H9 (cell line): ENCODE measurements around the gene COL4A2. TPM values are rescaled to one million over a fixed set of nuclear protein-coding genes. Genes with fewer than 3 reads are reported as not detected.

ENCODE experiments used
- DNase-seq: peaks from one replicate; pipeline ENCODE4 v3.0.0-alpha.2; 2017
- H2AFZ ChIP-seq: one replicate; pipeline ENCODE4 v1.6.1; 2013; ENCODE audit warnings: mild to moderate bottlenecking, low read length, control low read depth, moderate library complexity
- H2AK5ac ChIP-seq: 2 replicates; pipeline ENCODE4 v1.6.1; 2013; ENCODE audit warnings: low read length, control low read depth, mixed read lengths; ENCODE audit not compliant: insufficient read length
- H2BK120ac ChIP-seq: one replicate; pipeline ENCODE4 v1.6.1; 2013; ENCODE audit warnings: low read depth, mild to moderate bottlenecking, low read length, control low read depth, inconsistent platforms; ENCODE audit not compliant: poor library complexity, severe bottlenecking
- H2BK12ac ChIP-seq: 2 replicates; pipeline ENCODE4 v1.6.1; 2013; ENCODE audit warnings: low read length, control low read depth, mixed read lengths, low read depth; ENCODE audit not compliant: insufficient read length
- H2BK15ac ChIP-seq: 2 replicates; pipeline ENCODE4 v1.6.1; 2013; ENCODE audit warnings: low read depth, low read length, control low read depth
- H2BK20ac ChIP-seq: one replicate; pipeline ENCODE4 v1.6.1; 2013; ENCODE audit warnings: low read depth, mild to moderate bottlenecking, low read length, control low read depth, inconsistent platforms; ENCODE audit not compliant: poor library complexity, severe bottlenecking
- H2BK5ac ChIP-seq: 2 replicates; pipeline ENCODE4 v1.6.1; 2013; ENCODE audit warnings: low read length, control low read depth, mixed read lengths; ENCODE audit not compliant: insufficient read length
- H3K14ac ChIP-seq: 2 replicates; pipeline ENCODE4 v1.6.1; 2013; ENCODE audit warnings: low read length, control low read depth; ENCODE audit not compliant: insufficient read depth
- H3K18ac ChIP-seq: 2 replicates; pipeline ENCODE4 v1.6.1; 2013; ENCODE audit warnings: low read depth, mild to moderate bottlenecking, mixed read lengths, low read length, control low read depth; ENCODE audit not compliant: insufficient read length
- H3K23ac ChIP-seq: 2 replicates; pipeline ENCODE4 v1.6.1; 2013; ENCODE audit warnings: low read length, control low read depth, mixed read lengths, low read depth; ENCODE audit not compliant: insufficient read length
- H3K23me2 ChIP-seq: 2 replicates; pipeline ENCODE4 v1.6.1; 2013; ENCODE audit warnings: low read depth, mild to moderate bottlenecking, mixed read lengths, low read length, control low read depth; ENCODE audit not compliant: insufficient read length, poor library complexity, severe bottlenecking
- H3K27ac ChIP-seq: 2 replicates; pipeline ENCODE4 v1.5.1; 2013; ENCODE audit warnings: low read length, control low read depth, mixed read lengths, low read depth; ENCODE audit not compliant: insufficient read length
- H3K27me3 ChIP-seq: 2 replicates; pipeline ENCODE4 v1.6.1; 2013; ENCODE audit warnings: low read length, control low read depth, inconsistent platforms; ENCODE audit not compliant: insufficient read depth
- H3K4ac ChIP-seq: 2 replicates; pipeline ENCODE4 v1.6.1; 2013; ENCODE audit warnings: low read depth, mild to moderate bottlenecking, control low read depth, inconsistent platforms, low read length, moderate library complexity
- H3K4me1 ChIP-seq: 2 replicates; pipeline ENCODE4 v1.6.1; 2013; ENCODE audit warnings: low read length, control low read depth, inconsistent platforms; ENCODE audit not compliant: insufficient read depth
- H3K4me2 ChIP-seq: 2 replicates; pipeline ENCODE4 v1.6.1; 2013; ENCODE audit warnings: low read length, control low read depth, mixed read lengths; ENCODE audit not compliant: insufficient read length, insufficient read depth
- H3K56ac ChIP-seq: 2 replicates; pipeline ENCODE4 v1.6.1; 2013; ENCODE audit warnings: low read depth, mild to moderate bottlenecking, mixed read lengths, low read length, control low read depth; ENCODE audit not compliant: insufficient read length
- H3K79me1 ChIP-seq: 2 replicates; pipeline ENCODE4 v1.6.1; 2013; ENCODE audit warnings: low read depth, mild to moderate bottlenecking, moderate library complexity, low read length, control low read depth, inconsistent platforms; ENCODE audit not compliant: insufficient read depth, poor library complexity, severe bottlenecking
- H3K79me2 ChIP-seq: 2 replicates; pipeline ENCODE4 v1.6.1; 2013; ENCODE audit warnings: low read length, control low read depth, inconsistent platforms; ENCODE audit not compliant: insufficient read depth
- H3K9ac ChIP-seq: 2 replicates; pipeline ENCODE4 v1.6.1; 2013; ENCODE audit warnings: low read length, control low read depth, mixed read lengths; ENCODE audit not compliant: insufficient read length; ENCODE audit errors: extremely low read depth
- H3K9me3 ChIP-seq: one replicate; pipeline ENCODE4 v1.6.1; 2013; ENCODE audit warnings: low read depth, low read length, inconsistent platforms; ENCODE audit not compliant: control insufficient read depth
- H3T11ph ChIP-seq: one replicate; pipeline ENCODE4 v1.6.1; 2013; ENCODE audit warnings: mild to moderate bottlenecking, low read length, control low read depth, inconsistent platforms
- H4K20me1 ChIP-seq: one replicate; pipeline ENCODE4 v1.6.1; 2013; ENCODE audit not compliant: control insufficient read depth, insufficient read length, insufficient read depth
- H4K5ac ChIP-seq: 2 replicates; pipeline ENCODE4 v1.6.1; 2013; ENCODE audit warnings: low read depth, mild to moderate bottlenecking, mixed read lengths, low read length, control low read depth; ENCODE audit not compliant: insufficient read length
- H4K8ac ChIP-seq: replicated peaks from 2 replicates; pipeline ENCODE4 v1.6.1; 2013; ENCODE audit warnings: low read length, control low read depth, mixed read lengths, low read depth; ENCODE audit not compliant: insufficient read length
- H4K91ac ChIP-seq: 2 replicates; pipeline ENCODE4 v1.6.1; 2013; ENCODE audit warnings: low read depth, mild to moderate bottlenecking, moderate library complexity, mixed read lengths, low read length, control low read depth; ENCODE audit not compliant: insufficient read length
- H3K27ac Mint-ChIP-seq, 3 experiments: 2 replicates in 2 of 3; 3 replicates in 1 of 3; pipeline ENCODE4 v1.8.0; 2020 to 2021; ENCODE audit warnings: mixed read lengths in 3 of 3, mild to moderate bottlenecking in 1 of 3, moderate library complexity in 1 of 3
- H3K27me3 Mint-ChIP-seq: 2 replicates; pipeline ENCODE4 v1.8.0; 2021; ENCODE audit warnings: low read depth, mild to moderate bottlenecking, moderate library complexity, mixed read lengths
- H3K36me3 Mint-ChIP-seq, 3 experiments: 2 replicates in 2 of 3; 3 replicates in 1 of 3; pipeline ENCODE4 v1.8.0; 2020 to 2021; ENCODE audit warnings: low read depth in 3 of 3, mixed read lengths in 3 of 3; ENCODE audit not compliant: insufficient read depth in 1 of 3
- H3K4me1 Mint-ChIP-seq, 2 experiments: 2 replicates each; pipeline ENCODE4 v1.8.0; 2020; ENCODE audit warnings: mixed read lengths in 2 of 2
- H3K4me3 Mint-ChIP-seq, 2 experiments: 2 replicates in 1 of 2; 3 replicates in 1 of 2; pipeline ENCODE4 v1.8.0; 2020 to 2021; ENCODE audit warnings: mild to moderate bottlenecking in 2 of 2, mixed read lengths in 2 of 2, moderate library complexity in 1 of 2
- H3K9me3 Mint-ChIP-seq, 2 experiments: 2 replicates in 1 of 2; 3 replicates in 1 of 2; pipeline ENCODE4 v1.8.0; 2020; ENCODE audit warnings: mild to moderate bottlenecking in 2 of 2, mixed read lengths in 2 of 2, moderate library complexity in 1 of 2
- WGBS: extraction: QIAGEN DNeasy Blood & Tissue Kit; methylation state at CpG from one replicate; pipeline ENCODE4 v1.1.7; 2013; ENCODE audit warnings: missing lambda C conversion rate, low lambda C conversion rate, mixed read lengths; ENCODE audit not compliant: insufficient read length; ENCODE audit errors: extremely low coverage; 5-methylcytosine and 5-hydroxymethylcytosine counted together
- total RNA-seq: library from RNA; stranded (reverse); gene quantifications from 2 replicates; pipeline ENCODE4 v1.2.1, GENCODE V29; 2021
- TF ChIP-seq, protein P1 (sequence below): fragments of 200-600 bp; sonication (generic); conservative IDR thresholded peaks from 3 replicates; pipeline ENCODE4 v1.8.0; 2021; ENCODE audit warnings: antibody characterized with exemption, mild to moderate bottlenecking

COL4A2 gene
- total RNA-seq, 1 experiment from 2014 or later: 76.5 TPM

DNA sequence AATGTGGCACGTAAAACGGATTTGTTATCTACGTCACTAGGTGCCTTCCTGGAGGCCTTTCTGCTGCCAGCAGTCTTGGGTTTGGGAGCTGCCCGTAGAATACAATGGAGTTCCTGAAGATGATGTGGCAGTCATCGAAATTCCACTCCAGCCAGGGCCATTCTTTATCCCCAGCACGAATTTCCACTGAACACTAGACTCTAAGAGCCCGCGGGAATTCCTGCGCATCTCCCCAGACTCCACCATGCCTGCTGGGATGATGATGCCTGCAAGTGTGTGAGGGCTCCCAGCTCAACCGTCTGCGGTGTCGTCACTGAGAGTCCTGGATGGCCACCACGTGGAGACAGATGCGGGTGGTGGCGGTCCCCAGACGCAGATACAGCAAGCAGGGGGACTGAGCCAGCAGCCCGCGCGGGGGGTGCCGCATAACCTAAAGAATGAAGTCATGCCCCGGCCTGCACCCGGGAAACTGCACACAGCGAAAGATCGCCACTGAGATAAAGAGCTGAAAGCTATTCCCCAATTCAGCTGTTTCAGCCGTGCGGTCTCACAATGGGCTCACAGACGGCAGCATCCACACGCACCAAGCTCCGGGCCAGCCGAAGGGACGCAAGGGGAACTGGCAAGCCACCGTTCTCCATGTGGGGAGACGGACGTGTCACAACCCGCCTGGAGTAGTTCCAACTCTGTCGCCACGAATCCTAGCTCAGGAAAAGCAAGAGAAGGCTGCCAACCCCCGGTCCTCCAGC lies 41.2 kb upstream of the COL4A2 start:
- Mint-ChIP-seq H3K36me3 (no peaks in the 10 kb centered on the region), H3K9me3 (no peaks in the 10 kb centered on the region), H3K4me3 (peak overlapping the region in 1 of 2 experiments; percentile 47; a peak in 1 of 5 replicates), H3K27ac (peak overlapping the region in 1 of 3 experiments; percentile 45; a peak in 1 of 7 replicates), H3K27me3 (peaks cover 2% of the 10 kb centered on the region; the same call in 1 of the 2 replicates), H3K4me1 (peaks cover 66 to 74% of the 10 kb centered on the region in 2 experiments)
- WGBS: no CpG with 5 or more reads among the region's 38 CpGs
- H2BK20ac ChIP-seq: no peak overlapping the region
- no peak overlapping the region for H2BK15ac ChIP-seq
- H3K79me2 ChIP-seq: no peaks in the 10 kb centered on the region
- H4K5ac ChIP-seq: no peak overlapping the region
- TF ChIP-seq, protein P1, sequence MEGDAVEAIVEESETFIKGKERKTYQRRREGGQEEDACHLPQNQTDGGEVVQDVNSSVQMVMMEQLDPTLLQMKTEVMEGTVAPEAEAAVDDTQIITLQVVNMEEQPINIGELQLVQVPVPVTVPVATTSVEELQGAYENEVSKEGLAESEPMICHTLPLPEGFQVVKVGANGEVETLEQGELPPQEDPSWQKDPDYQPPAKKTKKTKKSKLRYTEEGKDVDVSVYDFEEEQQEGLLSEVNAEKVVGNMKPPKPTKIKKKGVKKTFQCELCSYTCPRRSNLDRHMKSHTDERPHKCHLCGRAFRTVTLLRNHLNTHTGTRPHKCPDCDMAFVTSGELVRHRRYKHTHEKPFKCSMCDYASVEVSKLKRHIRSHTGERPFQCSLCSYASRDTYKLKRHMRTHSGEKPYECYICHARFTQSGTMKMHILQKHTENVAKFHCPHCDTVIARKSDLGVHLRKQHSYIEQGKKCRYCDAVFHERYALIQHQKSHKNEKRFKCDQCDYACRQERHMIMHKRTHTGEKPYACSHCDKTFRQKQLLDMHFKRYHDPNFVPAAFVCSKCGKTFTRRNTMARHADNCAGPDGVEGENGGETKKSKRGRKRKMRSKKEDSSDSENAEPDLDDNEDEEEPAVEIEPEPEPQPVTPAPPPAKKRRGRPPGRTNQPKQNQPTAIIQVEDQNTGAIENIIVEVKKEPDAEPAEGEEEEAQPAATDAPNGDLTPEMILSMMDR: no peak
- H3K4me1 ChIP-seq: peaks cover 15% of the 10 kb centered on the region
- no peak overlapping the region for H2BK120ac ChIP-seq
- H2BK12ac ChIP-seq: no peak overlapping the region
- H3K18ac ChIP-seq: peak overlapping the region; percentile 13
- peaks cover 4% of the 10 kb centered on the region for H3K79me1 ChIP-seq
- H3K27me3 ChIP-seq: no peaks in the 10 kb centered on the region
- no peak overlapping the region for H3K56ac ChIP-seq
- no peaks in the 10 kb centered on the region for H3K23me2 ChIP-seq
- no peak overlapping the region for H2AFZ ChIP-seq
- H4K20me1 ChIP-seq: no peaks in the 10 kb centered on the region
- no peak overlapping the region for H4K8ac ChIP-seq
- H3K27ac ChIP-seq: no peak overlapping the region
- no peak for DNase-seq
- H3K4me2 ChIP-seq: no peak overlapping the region
- no peak overlapping the region for H3K23ac ChIP-seq
- H3T11ph ChIP-seq: no peak overlapping the region
- no peak overlapping the region for H2AK5ac ChIP-seq
- H3K14ac ChIP-seq: no peak overlapping the region
- no peak overlapping the region for H3K9ac ChIP-seq
- H3K4ac ChIP-seq: no peak overlapping the region
- H2BK5ac ChIP-seq: no peak overlapping the region
- H4K91ac ChIP-seq: no peak overlapping the region
- H3K9me3 ChIP-seq: no peaks in the 10 kb centered on the region
